Ramos (cell line): ENCODE data around the gene LSR.
"Not testable (repeated sequence)": the region's sequence is repeated elsewhere in the genome, so short reads cannot be mapped to it uniquely, and the experiment has no call there.

Experiments used
- in situ Hi-C: fragments of 300-500 bp; cut with MboI; formaldehyde crosslinking; loops from one replicate; pipeline ENCODE4 v1.14.3; 2022; ENCODE audit warnings: low sequenced_read_pairs; ENCODE audit not compliant: unreplicated experiment

The LSR gene

GRCh38 chr19:35216833-35217648, 31.8 kb upstream of the LSR start:
- in situ Hi-C loops = no loop called here

- in situ Hi-C loops = no loop called here
Observed at GRCh38 chr19:35217649-35217990, 31.2 kb upstream of the LSR start.

DNA sequence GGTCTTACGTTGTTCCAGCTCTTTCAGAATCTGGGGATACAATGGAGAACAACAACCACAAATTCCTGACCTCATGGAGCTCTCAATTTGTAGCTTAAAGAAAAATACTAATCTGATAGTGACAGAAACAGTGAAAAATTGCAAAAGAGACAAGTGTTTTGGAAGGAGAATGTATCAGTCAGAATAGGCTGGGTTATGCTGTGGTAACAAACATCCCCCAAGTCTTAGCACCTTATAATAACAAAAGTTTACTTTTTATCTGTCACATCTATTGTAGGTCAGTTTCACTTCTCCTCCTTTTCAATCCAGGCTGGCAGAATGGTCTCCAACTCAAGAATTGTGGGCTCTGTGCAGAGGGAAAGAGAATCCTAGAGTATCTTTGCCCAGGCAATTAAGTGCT, 29.8 kb upstream of the LSR start:
- in situ Hi-C loops = no loop called here

DNA sequence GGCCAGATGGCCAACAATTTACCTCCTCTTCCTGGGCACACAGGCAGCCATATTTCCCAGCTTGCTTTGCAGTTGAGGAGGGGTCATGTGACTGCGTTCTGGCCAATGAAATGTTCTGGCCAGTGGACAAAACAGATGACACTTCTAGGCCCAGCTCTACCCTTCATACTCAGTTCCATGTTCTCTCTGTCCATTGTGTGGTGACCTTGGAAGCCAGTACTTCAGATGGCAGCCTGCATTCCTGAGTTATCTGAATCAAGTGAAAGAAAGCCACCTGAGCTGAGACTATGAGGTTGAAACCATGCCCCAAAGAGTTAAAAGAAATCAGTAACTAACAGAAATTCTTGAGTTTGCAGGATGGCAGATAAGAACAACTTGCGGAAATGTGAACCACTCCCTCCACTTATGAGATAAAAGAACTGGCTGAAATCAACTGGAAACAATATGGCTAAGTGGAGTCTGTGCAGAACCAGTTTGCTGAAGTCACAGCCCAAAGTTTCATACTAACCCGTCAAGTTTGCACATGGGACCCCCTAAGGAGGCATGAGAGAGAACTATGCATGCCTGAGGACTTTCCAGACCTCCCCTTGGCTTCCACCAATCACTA, 28.4 kb upstream of the LSR start:
- in situ Hi-C loops = no loop called here

- in situ Hi-C loops = not testable (repeated sequence)
Observed at GRCh38 chr19:35220973-35221590, 27.7 kb upstream of the LSR start.

DNA sequence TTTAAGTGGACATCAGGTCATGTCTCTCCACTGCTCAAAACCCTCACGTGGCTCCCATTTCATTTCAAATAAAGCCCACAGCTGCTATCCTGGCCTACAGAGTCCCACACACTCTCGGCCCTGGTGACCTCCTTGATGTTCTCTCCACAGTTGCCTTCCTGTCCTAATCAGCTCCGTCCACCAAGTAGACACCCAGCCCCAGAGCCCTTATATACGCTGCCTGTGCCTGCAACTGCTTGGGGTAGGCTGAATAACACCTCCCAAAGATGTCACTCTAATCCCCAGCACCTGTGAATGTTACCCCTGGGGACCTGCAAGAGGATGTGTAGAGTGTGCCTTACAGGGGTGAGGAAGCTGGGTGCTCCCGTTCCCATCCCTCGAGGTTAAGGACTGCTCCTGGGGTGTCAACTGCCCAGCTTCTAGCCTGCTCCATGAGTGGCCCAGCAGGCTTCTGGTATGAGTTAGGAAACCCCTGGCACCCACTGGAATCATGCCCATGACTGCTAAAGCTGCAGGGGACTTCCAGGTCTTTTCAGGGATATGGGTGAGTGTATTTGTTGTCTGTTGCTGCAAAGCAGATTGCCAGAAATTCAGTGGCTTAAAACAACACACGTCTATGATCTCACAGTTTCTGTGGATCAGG, 26.3 kb upstream of the LSR start:
- in situ Hi-C loops = no loop called here

- in situ Hi-C loops = no loop called here
Observed at GRCh38 chr19:35223084-35223790, 25.6 kb upstream of the LSR start.

DNA sequence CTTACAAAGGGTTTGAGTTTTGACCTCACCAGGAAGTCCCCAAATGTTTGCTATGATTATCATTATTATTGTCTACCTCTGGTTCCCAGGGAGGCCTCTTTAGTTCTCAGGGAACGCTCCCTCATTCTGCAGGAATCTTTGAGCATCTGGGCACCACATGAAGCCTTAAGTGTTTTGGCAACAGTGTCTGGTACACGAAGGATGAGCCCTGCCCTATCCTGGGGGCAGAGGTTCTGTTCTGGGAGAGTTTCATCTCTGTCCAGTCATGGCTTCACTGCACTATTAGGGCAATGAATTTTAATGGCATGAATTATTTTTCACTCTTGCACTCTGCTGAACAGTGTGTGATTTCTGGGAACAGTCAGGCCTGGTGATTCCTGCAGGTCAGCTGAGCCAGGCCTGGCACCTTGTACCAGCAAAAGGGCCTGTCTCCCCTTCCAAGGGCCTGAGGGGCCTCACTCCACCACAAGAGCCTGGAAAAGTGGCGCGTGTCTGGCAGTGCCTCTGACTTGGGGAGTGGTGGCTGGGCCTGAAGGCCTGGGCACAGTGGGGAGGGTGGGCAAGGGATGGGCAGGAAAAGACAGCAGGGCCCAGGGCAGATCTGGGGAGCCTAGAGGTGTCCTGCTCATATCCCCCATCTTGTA, 24.8 kb upstream of the LSR start:
- in situ Hi-C loops = no loop called here

GRCh38 chr19:35224681-35225571, 23.9 kb upstream of the LSR start:
- in situ Hi-C loops = no loop called here

- in situ Hi-C loops = no loop called here
Observed at GRCh38 chr19:35225951-35226350, 22.9 kb upstream of the LSR start.

GRCh38 chr19:35226748-35227147, 22.1 kb upstream of the LSR start:
- in situ Hi-C loops = no loop called here

DNA sequence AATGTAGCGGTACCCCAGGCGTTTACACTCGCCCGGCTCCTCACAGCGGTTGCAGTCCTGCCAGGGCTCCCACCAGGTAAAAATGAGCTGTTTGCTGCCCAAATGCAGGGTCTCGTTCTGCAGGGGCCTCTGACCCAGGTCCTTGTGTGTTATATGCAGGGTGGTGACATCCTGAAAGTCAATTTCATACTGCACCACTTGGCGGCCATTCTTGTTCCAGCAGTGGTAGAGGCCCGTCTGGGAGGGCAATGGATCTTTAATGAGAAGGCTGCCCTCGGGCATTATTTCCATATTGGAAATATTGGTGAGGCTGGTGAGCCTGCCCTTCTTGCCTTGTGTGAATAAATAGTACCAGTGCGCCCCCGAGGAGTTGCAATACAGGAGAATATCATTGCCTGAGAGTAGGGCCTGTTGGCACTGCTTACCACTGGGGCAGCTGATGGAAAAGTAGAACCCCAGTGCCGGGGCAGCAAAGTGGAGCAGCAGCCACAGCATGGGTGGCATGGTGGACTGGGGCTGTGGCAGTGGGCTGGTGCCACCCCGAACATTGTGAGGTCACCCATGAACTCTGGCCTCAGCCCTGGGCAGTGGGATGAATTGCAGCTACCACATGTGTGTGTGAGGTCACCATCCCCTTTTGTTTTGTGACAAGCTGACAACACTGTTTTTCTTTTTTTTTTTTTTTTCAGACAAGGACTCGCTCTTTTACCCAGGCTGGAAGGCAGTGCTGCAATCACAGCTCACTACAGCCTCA, 20.4 kb upstream of the LSR start, which contains the start of gene FAM187B:
Gene FAM187B (minus strand): TSS at position 563 of the 754 bp plus-strand sequence. CDS start 59 bp downstream, at position 504.
- in situ Hi-C loops = no loop called here

DNA sequence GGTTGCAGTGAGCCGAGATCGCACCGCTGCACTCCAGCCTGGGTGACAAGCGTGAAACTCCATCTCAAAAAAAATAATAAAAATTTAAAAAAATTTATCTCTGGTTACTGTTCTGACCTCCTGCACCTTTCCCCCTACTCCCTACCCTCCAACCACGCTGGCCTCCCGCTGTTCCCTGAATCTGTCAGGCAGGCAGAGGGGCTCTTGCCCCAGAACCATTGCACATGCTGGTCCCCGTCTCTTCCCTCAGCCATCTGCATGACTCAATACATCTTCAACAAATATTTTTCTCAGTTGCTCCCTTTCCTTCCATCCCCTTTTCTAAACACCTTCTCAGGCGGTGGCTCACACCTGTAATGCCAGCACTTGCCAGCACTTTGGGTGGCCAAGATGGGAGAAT, 19.2 kb upstream of the LSR start:
- in situ Hi-C loops = no loop called here

- in situ Hi-C loops = no loop called here
Observed at GRCh38 chr19:35231956-35232645, 16.7 kb upstream of the LSR start.

- in situ Hi-C loops = no loop called here
Observed at GRCh38 chr19:35232912-35233311, 15.9 kb upstream of the LSR start.

GRCh38 chr19:35236638-35237400, 12.0 kb upstream of the LSR start:
- in situ Hi-C loops = no loop called here

DNA sequence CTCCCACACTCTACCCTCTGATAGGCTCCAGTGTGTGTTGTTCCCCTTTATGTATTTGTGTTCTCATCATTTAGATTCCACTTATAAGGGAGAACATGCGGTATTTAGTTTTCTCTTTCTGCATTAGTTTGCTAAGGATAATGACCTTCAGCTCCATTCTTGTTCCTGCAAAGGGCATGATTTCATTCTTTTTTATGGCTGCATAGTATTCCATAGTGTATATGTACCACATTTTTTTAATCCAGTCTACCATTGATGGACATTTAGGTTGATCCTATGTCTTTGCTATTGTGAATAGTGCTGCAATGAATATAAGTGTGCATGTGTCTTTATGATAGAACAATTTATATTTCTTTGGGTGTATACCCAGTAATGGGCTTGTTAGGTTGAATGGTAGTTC, 9.2 kb upstream of the LSR start:
- in situ Hi-C loops = not testable (repeated sequence)
